Central memory CD8-positive, alpha-beta T cell (primary cell): Measurements from ENCODE around the gene MED13L.
A peak's percentile ranks its signal among the peaks of the same experiment; 100 is the strongest.

ENCODE experiments used
- ATAC-seq: fragments of 150-1000 bp; cut with Tn5 transposase; replicated peaks from 2 replicates; pipeline ENCODE4 v1.10.0; 2022; ENCODE audit warnings: mild to moderate bottlenecking, moderate FRiP score, moderate number of reproducible peaks; ENCODE audit not compliant: poor library complexity, severe bottlenecking; ENCODE audit errors: extremely low read depth
- DNase-seq, 2 donors: peaks; one replicate each; pipeline ENCODE4 v3.0.0; 2021; ENCODE audit warnings: low spot score in 2 of 2
- H3K27ac Mint-ChIP-seq: one replicate; pipeline ENCODE4 v1.8.0; 2022; ENCODE audit warnings: low read depth, mild to moderate bottlenecking, moderate library complexity, mixed read lengths
- H3K27me3 Mint-ChIP-seq: one replicate; pipeline ENCODE4 v1.8.0; 2022; ENCODE audit warnings: mixed read lengths
- H3K36me3 Mint-ChIP-seq: one replicate; pipeline ENCODE4 v1.8.0; 2022; ENCODE audit warnings: mild to moderate bottlenecking, moderate library complexity, mixed read lengths; ENCODE audit not compliant: insufficient read depth
- H3K4me1 Mint-ChIP-seq: one replicate; pipeline ENCODE4 v1.8.0; 2022; ENCODE audit warnings: mixed read lengths
- H3K4me3 Mint-ChIP-seq: one replicate; pipeline ENCODE4 v1.8.0; 2022; ENCODE audit warnings: mild to moderate bottlenecking, moderate library complexity, mixed read lengths
- H3K9me3 Mint-ChIP-seq: one replicate; pipeline ENCODE4 v1.8.0; 2022; ENCODE audit warnings: mixed read lengths

The MED13L gene

DNA sequence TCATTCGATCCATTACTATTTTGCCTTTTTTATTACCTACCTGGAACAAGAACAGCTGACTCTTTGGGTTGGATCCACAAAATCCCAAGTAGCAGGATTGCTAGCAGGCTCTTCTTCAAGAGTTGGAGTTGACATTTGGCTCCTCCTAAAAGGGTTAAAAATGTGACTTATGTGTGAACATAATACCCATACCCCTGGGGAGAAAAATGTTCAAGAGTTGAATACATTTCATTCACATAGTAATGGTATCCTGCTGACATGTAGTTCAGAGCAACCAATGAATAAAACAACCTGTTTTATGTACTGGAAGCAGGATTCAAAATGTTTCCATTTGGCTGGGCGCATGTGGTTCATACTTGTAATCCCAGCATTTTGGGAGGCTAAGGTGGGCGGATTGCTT is 264.7 kb downstream of the MED13L start:
- no peak overlapping the region for H3K27ac Mint-ChIP-seq
- peaks cover 62% of the 10 kb centered on the region for H3K36me3 Mint-ChIP-seq

DNA sequence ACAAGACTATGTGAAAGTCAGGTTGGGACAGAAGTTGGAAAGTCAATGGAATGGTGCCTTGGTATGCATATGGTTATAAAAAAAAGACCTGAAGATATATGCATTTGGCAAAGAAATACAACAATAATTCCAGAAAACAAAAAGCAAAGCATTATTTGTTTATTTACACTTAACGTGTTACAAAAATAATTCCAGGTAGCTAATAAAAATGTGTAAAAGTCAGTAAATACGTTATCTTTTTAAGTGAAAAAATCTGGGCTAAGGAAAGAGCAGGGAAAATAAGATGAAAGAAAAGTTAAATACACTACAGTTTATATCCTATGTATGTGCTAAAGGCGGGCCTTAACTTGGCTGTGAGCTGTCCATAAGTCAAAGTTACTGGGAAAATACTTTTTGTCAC is 266.3 kb downstream of the MED13L start:
- DNase-seq (no peak), ATAC-seq (no peak)
- no peaks in the 10 kb centered on the region for H3K9me3 Mint-ChIP-seq
- H3K27ac Mint-ChIP-seq = peak overlapping the region; percentile 53
- no peak overlapping the region for H3K4me3 Mint-ChIP-seq
- H3K4me1 Mint-ChIP-seq = no peaks in the 10 kb centered on the region
- H3K27me3 Mint-ChIP-seq = no peaks in the 10 kb centered on the region
- peaks cover 71% of the 10 kb centered on the region for H3K36me3 Mint-ChIP-seq

More for the DNA sequence above, 264.7 kb downstream of the MED13L start:
- no peaks in the 10 kb centered on the region for H3K9me3 Mint-ChIP-seq
- ATAC-seq (no peak), DNase-seq (no peak)
- no peak overlapping the region for H3K4me3 Mint-ChIP-seq
- no peaks in the 10 kb centered on the region for H3K4me1 Mint-ChIP-seq
- H3K27me3 Mint-ChIP-seq = no peaks in the 10 kb centered on the region

DNA sequence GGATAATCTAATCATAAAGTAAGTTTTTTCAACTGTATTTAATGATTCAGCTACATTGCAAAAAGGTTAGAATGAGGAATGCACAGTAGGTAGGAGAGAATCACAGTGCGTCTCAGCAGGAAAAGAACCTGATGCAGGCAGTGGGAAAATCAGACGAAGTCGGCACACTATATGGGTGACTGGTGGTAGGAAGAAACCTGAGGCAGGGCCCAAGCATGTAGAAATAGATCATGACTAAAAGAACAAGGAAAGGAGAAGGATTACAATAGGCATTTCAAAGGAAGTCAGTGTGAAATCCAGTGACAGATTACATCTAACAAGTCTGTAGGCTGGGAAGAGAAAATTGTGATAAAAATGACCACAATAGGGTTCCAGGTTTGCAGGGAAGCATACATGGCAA is 267.0 kb downstream of the MED13L start:
- H3K4me1 Mint-ChIP-seq = no peaks in the 10 kb centered on the region
- no peak overlapping the region for H3K4me3 Mint-ChIP-seq
- no peak overlapping the region for H3K27ac Mint-ChIP-seq
- DNase-seq (no peak), ATAC-seq (no peak)
- no peaks in the 10 kb centered on the region for H3K27me3 Mint-ChIP-seq
- peaks cover 77% of the 10 kb centered on the region for H3K36me3 Mint-ChIP-seq
- H3K9me3 Mint-ChIP-seq = no peaks in the 10 kb centered on the region

DNA sequence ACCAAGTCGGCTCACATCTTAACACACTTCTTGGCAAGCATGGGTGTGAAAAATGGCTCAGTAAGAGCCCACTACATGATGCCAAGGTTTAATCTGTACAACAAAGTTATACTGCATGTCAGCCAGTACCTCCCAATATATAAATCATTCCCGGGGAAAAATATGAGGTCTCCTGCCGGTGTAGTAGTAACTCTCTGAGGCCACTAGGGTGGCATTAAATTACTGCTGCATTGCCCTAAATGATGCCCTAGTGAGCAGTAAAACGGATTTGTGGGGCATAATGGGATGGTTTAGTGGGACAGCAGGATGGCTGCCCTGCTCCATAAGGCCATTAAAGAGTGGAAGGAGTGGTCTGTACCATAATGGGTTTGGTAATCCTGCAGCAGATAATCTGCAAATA is 267.7 kb downstream of the MED13L start:
- ATAC-seq = no peak
- Mint-ChIP-seq H3K27me3 (no peaks in the 10 kb centered on the region), H3K4me3 (no peak overlapping the region), H3K9me3 (no peaks in the 10 kb centered on the region), H3K4me1 (no peaks in the 10 kb centered on the region), H3K36me3 (peaks cover 72% of the 10 kb centered on the region), H3K27ac (no peak overlapping the region)
- DNase-seq = no peak

DNA sequence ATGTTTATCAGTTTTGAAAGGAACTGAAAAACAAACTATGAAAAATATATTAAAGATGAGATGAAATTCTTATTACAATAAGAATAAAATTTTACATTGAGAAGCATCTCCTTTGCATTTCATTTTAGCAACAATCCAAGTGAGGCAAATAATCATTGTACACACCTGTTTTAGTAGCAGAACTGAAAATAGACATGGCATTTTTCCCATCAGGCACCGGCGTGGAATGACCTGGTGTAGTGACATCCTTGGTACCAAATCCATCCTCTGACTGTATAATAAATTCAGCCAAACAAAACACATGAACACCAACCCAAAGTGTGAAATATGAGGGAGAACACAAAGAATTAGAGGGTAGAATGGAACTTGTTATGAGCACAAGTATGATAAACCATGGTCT is 271.4 kb downstream of the MED13L start:
- peaks cover 57% of the 10 kb centered on the region for H3K36me3 Mint-ChIP-seq
- no peak overlapping the region for H3K27ac Mint-ChIP-seq
- no peaks in the 10 kb centered on the region for H3K9me3 Mint-ChIP-seq
- no peak overlapping the region for H3K4me3 Mint-ChIP-seq
- no peaks in the 10 kb centered on the region for H3K27me3 Mint-ChIP-seq
- H3K4me1 Mint-ChIP-seq = no peaks in the 10 kb centered on the region
- ATAC-seq (no peak), DNase-seq (no peak)

DNA sequence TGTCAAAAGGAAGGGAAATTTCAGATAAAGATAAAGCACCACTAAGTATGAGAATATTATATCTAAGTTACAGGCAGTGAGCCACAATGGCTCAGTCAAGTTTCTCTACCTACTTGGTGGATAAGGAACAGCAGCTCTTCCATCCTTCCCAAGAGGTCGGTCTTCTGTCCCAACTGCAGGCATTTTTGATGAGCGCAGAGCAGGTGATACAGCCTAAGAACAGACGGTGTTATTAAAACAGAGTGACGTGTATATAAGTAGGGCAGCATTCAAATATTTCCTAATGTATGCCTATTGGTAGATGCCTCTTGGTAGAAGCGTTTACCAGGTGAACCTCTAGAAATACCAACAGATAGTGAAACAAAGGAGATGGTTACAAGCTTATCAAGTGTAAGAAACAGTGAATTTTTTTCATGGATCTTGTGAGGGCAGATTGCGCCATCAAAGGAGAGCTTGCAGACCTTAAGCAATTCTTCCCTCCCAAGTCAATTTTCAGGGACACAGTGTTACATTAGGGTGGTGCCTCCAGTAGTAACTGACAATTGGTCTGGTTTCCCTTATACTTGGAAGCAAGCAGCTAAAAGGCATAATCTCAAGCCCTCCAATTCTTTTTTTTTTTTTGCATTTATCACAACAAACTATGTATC is 274.5 kb downstream of the MED13L start:
- DNase-seq (no peak), ATAC-seq (no peak)
- Mint-ChIP-seq H3K4me1 (no peaks in the 10 kb centered on the region), H3K9me3 (no peaks in the 10 kb centered on the region), H3K36me3 (peaks cover 41% of the 10 kb centered on the region), H3K27me3 (no peaks in the 10 kb centered on the region), H3K4me3 (no peak overlapping the region), H3K27ac (peak overlapping the region; percentile 44)

DNA sequence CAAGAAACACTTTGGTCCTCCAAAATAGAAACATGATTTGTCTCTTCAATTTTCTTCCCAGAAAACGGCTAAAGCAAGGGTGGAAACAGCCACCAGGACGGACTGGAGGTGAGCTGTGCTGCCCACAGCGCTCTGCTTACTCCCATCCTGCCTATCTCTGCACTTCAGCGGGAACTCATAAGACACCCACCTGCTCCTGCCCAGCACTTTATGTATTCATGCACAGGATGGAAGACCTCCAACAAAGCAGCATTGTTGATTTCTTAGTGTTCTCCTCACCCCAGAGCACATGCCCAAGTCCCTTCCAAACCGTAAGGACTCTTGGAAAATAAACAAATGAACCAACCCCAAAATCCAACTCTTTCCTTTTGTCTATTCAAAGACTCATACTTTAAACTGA is 277.2 kb downstream of the MED13L start:
- Mint-ChIP-seq H3K36me3 (peaks cover 36% of the 10 kb centered on the region), H3K4me3 (no peak overlapping the region), H3K4me1 (no peaks in the 10 kb centered on the region), H3K9me3 (no peaks in the 10 kb centered on the region), H3K27me3 (no peaks in the 10 kb centered on the region), H3K27ac (peak overlapping the region; percentile 44)
- ATAC-seq = no peak
- DNase-seq = no peak

DNA sequence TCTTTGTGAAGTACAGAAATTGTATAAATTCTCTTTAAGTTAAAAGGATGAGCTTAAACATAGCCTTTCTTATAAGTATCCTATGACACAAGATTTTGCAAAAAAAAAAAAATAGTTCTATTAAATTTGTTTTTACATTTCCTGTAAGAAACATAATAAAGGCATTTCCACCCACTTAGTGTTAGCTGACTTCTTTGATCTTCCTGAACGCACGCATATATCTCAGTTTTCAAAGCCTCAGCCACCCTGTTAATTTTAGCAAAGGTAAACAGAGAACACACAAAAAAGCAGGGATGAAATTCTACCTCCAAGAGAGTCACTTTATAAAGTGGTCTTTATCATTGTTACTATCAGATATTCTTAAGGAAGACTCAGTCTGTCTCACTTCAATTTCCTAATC is 277.9 kb downstream of the MED13L start:
- no peak overlapping the region for H3K27ac Mint-ChIP-seq
- H3K27me3 Mint-ChIP-seq = no peaks in the 10 kb centered on the region
- DNase-seq = no peak
- H3K4me3 Mint-ChIP-seq = no peak overlapping the region
- H3K9me3 Mint-ChIP-seq = no peaks in the 10 kb centered on the region
- H3K4me1 Mint-ChIP-seq = no peaks in the 10 kb centered on the region
- ATAC-seq = no peak
- H3K36me3 Mint-ChIP-seq = peaks cover 40% of the 10 kb centered on the region

DNA sequence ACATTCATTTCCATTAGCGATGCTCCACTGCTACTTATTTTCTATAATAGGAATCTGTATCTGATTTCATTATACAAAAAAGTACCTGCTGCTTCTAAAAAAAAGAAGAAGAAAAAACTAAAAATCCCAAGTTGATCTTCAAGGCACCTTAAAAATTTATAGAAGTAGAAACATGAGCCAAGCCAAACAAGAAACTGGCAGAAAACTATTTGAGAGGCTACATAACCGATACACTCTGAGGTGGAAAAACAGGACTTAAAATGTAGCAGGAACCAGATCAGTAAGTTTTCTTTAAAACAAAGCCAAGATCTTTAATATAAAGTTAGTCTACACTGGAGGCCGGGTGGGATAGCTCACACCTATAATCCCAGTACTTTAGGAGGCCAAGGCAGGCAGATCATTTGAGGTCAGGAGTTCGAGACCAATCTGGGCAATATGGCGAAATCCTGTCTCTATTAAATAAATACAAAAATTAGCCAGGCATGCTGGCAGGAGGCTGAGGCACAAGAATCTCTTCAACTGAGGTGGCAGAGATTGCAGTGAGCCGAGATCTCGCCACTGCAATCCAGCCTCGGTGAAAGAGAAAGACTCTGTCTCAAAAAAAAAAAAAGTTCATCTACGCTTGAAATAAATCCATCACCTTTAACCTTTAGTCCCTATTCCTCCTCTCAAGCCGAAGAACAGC is 278.6 kb downstream of the MED13L start:
- peaks cover 39% of the 10 kb centered on the region for H3K36me3 Mint-ChIP-seq
- no peaks in the 10 kb centered on the region for H3K9me3 Mint-ChIP-seq
- H3K4me1 Mint-ChIP-seq = no peaks in the 10 kb centered on the region
- DNase-seq = no peak
- no peak overlapping the region for H3K4me3 Mint-ChIP-seq
- no peak for ATAC-seq
- H3K27me3 Mint-ChIP-seq = no peaks in the 10 kb centered on the region
- no peak overlapping the region for H3K27ac Mint-ChIP-seq

DNA sequence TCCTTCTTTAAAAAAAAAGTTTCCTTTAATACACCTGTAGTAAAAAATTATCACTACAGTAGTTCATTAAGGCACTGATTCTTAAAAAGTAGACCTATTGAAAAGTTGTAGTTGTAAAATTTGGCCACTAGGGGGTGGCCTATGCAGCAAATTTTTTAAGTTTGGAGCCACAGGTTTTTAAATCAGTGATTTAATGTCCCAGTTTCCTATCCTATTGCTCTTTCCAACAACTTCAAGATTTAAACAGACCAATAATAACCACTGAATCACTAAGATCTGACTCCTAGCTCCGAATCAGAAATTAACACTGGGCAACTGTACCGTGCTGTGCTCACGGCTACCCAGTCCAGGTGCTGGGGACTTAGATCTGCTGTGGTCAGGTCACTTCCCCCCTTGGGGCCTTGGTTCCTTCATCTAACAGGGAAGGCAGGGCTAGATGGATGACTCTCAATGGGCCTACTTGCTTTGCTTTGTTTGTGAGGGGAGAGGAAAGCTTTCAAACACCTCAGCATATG is 279.3 kb downstream of the MED13L start:
- DNase-seq = no peak
- Mint-ChIP-seq H3K4me1 (no peaks in the 10 kb centered on the region), H3K9me3 (no peaks in the 10 kb centered on the region), H3K27me3 (no peaks in the 10 kb centered on the region), H3K36me3 (peaks cover 40% of the 10 kb centered on the region), H3K27ac (no peak overlapping the region), H3K4me3 (no peak overlapping the region)
- no peak for ATAC-seq

DNA sequence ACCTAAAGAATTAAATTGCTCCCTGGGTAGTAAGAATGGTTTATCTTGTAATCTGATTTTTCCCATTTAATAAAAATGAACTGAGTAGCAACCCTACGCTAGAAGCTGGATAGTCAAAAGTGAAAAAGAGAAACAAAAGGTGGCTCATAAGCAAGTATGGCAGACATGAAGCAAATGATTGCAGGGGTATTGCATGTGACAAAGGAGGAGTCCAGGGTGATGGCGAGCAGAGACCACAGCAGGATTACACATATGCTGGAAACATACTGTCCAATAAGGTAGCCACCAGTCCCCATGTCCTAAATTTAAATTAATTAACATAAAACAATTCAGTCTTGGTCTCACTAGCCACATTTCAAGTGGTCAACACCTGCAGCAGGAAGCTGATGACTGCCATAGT is 283.8 kb downstream of the MED13L start:
- DNase-seq (no peak), ATAC-seq (no peak)
- Mint-ChIP-seq H3K36me3 (peaks cover 44% of the 10 kb centered on the region), H3K9me3 (no peaks in the 10 kb centered on the region), H3K4me3 (no peak overlapping the region), H3K27ac (no peak overlapping the region), H3K4me1 (peaks cover 23% of the 10 kb centered on the region), H3K27me3 (no peaks in the 10 kb centered on the region)

DNA sequence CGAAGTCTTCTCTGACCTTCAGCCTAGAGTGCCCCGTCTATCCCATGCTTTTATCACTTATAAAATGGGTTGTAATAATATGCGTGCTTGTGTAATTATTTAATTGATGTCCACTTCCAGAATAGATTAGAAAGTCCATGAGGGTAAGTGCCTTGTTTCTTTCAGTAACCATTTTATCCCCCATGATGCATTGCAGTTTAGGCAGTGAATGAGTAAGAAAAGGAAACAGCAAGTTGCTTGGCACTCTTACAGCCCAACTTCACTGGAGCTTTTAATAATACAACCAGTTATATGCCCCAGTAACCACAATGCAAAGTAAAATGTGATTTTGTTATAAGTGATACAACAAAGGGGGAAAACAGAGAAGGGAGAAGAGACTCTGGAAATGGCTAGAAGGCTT is 287.3 kb downstream of the MED13L start:
- Mint-ChIP-seq H3K27ac (no peak overlapping the region), H3K4me1 (peaks cover 27% of the 10 kb centered on the region), H3K9me3 (no peaks in the 10 kb centered on the region), H3K4me3 (no peak overlapping the region), H3K36me3 (peaks cover 50% of the 10 kb centered on the region), H3K27me3 (no peaks in the 10 kb centered on the region)
- no peak for ATAC-seq
- DNase-seq = no peak
